ENCODE data around the gene PCGF3.

PCGF3 gene

GRCh38 chr4:808860-809570, 103.4 kb downstream of the PCGF3 start:
- DNase-seq = no peak

- DNase-seq = no peak
These were observed 108.3 kb downstream of the PCGF3 start for GRCh38 chr4:813900-814299.

GRCh38 chr4:814312-814850, 108.7 kb downstream of the PCGF3 start:
- no peak for DNase-seq

- DNase-seq = no peak
These were observed 110.0 kb downstream of the PCGF3 start for GRCh38 chr4:815464-816146.

GRCh38 chr4:818106-818921, 112.7 kb downstream of the PCGF3 start:
- no peak for DNase-seq

GRCh38 chr4:819401-820229, 114.0 kb downstream of the PCGF3 start:
- DNase-seq = no peak

All from suppressor macrophage treated with lipopolysaccharide for 4 hours (primary cell).